Activated CD8-positive, alpha-beta memory T cell treated with anti-CD3 and anti-CD28 coated beads for 24 hours (primary cell): Measurements from ENCODE around the gene CMIP.

ENCODE experiments used
- DNase-seq: peaks from one replicate; pipeline ENCODE4 v3.0.0-alpha.2; 2020

CMIP gene

DNA sequence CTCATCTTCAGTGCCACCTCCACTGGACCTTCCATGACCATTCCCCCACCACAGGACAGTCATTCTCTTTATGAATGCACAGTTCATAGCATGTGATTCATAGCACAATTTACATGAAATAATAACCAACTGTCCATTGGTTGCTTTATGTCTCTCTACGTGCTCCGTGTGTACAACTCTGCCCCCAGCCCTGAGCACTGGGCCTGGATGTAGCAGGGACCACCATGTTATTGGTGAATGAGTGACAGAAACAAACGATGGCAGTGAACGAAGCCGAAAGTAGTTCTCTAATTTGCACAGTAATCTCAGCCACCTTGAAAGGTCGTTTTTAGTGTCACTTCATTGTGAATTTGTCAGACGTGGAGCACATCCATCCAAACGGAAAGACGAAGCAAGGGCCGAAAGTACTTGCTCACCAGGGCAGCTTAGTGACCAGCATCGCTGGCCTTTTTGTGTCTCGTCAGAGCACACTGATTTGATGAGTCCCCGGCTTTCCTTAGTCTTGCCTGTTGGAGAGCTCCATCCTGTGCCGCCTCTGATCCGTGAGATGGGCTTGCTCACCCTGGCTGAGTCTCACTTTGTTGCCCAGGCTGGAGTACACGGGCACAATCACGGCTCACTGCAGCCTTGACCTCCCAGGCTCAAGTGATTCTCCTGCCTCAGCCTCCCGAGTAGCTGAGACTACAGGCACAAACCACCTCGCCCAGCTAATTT is 95.3 kb downstream of the CMIP start:
- DNase-seq = no peak

DNA sequence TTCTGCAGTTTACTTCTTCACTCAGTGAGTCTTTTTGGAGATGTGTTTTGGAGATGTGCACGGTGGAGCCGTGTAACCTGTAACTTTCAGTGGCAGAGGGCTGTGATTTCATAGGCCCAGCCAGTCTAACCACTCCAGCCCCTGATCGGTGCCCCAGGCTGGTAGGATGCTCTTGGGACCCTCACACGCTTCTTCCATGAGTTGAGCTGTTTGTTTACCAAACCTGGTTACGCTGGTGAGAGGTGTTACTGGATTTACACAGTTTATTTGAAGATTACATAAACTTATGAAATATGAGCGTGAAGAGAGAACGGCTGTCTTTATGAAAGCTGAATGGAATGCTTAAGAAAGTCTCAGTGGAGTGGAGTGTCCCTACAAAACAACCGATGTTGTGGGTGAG is 96.7 kb downstream of the CMIP start:
- no peak for DNase-seq

DNA sequence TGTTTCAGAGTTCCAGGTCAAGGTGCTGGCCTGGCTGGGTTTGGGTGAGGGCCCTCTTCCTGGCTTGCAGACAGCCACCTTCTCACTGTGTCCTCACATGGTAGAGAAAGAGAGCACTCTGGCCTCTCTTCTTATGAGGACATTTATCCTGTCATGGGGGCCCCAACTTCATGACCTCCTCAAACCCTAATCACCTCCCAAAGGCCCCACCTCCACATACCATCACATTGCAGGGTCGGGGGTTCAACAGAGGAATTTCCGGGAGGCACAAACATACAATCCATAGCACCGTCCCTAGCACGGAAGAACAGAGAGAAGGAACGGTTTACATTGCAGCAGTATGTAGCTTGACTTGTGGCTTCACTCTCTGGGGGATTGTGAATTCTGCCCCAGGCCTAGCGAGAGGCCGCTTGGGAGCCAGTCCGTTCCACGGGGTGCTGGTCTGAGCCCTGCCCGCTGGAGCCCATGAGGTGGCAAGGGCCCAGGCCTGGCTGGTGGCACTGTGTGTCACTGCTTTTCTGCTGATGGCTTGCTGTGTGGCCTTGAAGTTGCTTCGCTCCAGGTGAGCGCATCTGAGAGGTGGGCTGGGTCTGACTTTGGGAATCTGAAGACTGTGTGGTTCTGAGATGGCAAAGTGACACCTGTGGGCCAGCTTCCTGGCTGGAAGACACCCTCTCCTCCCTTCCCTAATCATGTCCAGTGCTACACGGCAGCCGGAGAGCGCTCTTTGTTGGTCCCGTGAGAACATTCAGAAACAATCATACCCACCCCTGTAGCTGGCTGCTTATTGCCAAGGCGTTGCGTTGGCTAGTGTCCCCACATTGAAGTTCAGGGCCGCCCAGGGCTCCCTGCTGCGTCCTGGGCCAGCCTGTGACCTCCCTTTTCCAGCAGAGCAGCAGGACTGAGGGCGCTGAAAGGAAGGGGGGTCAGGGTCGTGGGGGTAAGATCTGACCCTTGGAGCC is 98.3 kb downstream of the CMIP start:
- DNase-seq = no peak

DNA sequence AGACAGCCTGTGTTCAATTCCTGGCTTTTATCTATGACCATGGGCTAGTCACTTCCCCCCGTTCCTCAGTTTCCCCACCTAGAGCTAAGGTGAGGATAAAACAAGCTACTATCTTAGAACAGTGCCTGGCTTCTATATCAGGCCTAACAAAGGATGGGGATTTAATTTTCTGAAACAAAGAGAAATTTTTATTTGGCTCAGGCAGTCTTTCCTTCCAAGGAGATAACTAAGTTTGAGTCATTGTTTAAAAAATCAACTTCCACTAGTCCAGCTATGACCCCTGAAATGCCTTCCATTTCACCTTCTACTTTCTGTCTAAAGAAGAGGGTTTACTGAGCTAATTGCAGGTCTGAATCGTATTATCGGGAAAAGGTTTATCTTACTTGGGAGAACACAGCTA is 99.0 kb downstream of the CMIP start:
- no peak for DNase-seq

DNA sequence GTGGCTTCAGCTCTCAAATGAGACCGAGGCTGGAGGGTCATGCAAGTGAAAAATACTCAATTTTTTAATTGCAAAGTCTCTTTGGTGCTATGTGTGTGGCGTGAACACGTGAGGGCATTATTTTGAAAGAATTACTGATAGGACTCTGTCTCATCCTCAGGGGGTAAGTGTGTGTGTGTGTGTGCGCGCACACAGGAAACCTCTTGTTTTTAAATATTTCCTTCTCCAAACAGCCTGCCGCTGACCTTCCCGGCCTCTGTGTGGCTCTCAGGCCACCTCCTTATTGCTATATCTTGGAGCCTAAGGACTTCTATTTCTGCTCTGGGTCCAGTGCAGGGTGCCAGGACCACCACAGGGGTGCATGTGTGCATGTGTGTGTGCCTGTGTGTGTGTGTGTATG is 99.7 kb downstream of the CMIP start:
- DNase-seq = no peak

DNA sequence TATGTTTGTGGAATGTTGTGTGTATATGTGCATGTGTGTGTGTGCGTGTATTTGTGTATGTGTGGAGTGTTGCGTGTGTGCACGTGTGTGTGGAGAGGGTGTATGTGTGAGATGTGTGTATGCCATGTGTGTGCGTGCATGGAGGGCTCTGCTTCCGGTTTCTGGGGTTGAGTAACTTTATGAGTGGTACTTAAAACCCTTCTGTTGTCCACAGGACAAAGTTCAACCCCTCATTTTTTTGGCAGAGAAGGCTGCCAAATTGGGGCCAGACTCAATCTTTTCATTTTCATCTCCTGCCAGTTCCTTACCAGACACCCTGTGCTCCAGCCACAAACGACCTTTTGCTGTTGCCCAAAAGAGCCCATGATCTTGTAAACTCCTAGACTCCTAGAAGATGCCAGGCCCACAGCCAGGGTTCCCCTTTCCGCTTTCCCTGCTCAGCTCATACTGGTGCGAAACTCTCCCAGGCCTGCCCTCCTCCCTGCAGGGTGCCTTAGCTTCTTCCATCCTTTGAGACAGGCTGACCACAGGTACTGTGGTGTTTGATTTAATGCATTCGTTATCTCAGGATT is 100.2 kb downstream of the CMIP start:
- no peak for DNase-seq

DNA sequence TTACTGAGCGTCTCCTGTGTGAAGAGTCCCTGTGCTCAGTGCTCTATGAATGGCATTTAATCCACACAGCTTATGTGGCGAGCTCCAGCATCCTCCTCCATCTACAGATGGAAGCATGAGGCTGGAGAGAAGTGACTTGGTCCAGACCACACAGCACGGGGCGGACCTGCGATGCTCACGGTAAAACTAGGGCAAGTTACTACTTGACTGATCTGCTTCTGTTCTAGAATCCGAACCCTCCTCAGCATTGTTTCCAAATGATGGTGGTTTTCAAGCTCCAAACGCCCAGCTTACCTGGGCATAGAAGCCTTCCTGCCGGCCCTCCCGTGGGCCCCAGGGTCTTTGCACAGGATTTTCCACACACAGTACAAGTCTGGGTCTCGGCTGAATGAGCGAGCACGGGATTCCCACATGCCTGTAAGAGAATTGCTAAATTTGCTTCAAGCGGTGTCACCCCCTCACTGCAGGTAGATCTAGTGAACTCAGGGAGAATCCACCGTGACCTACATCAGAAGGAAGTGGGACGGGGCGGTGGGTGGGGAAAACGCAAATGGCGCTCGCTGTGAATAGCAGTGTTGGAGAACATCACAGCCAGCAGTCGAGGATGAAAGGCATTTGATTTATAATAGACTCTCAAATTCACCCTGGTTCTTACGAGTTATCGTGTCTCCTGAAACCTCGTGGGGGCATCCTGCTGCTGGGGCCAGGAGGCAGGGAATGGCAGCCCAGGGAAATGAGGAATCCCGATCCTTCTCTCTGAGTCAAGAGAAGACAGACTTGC is 101.1 kb downstream of the CMIP start:
- no peak for DNase-seq

DNA sequence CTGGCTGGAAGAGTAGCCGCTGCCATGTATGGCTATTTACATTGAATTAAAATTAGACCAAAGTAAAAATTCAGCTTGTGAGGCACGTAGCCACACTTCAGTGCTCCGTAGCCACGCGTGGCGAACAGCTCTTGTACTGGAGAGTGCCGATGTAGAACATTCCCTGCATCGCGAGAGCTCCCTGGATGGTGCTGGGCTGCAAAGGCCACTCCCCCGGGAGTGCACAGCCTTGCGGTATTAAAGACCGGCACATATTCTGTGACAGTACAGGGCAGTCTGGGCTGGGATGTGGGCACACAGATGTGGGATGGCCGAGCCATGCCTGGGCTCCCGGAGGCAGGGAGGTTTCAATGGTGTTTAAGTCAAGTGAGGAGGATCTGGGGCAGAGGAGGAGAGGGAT is 102.2 kb downstream of the CMIP start:
- no peak for DNase-seq

DNA sequence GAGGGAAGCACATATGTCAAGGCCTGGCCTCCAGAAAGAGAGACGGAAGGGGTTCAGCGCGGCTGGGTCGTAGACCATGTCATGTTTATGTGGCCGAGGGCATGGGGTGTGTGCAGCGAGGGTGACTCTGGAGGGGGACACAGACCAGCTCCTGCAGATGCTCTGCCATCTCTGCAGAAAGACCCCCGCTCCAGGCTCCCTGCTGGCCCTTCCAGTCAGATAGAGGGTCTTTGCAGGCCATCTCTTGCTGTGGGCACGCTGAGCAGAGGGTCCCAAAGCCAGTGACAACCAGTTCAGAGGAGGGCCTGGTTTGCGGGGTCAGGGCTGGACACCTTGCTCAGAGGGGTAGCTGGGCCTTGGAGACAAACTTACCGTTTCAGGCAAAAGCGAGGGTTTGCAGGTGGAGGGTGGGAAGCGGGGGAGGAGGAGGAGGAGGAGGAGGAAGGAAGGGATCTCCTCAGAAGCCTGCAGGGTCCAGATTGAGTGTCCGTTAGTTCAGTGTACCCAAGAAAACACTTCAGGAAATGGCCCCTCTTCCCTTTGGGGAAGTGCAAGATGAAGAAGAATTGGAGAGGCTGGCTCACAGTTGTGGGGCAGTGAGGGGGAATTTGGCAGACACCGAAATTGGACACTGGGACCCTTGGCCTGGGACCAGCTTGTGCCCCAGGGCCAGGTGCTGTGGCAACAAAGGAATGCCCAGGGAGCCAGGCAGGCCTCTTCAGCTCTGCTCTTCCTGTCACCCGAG is 102.8 kb downstream of the CMIP start:
- no peak for DNase-seq

DNA sequence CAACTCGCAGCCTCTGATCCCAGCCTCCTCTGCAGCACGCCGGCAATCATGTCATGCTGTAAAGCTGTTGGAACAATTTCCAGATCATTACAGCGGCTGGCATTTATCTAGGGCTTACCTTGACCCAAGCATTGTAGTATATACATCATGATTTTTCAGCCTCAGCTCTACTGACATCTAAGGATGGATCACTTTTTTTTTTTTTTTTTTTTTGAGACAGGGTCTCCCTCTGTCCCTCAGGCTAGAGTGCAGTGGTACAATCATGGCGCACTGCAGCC is 103.3 kb downstream of the CMIP start:
- no peak for DNase-seq

DNA sequence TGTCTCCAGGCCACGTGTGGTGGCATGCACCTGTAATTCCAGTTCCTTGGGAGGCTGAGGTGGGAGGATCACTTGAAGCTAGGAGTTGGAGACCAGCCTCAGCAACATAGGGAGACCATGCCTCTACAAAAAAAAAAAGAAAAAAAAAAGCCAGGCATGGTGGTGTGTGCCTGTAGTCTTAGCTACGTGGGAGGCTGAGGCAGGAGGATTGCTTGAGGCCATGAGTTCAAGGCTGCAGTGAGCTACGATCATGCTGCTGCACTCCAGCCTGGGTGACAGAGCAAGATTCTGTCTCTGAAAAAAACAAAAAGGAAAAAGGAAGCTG is 103.9 kb downstream of the CMIP start:
- no peak for DNase-seq

DNA sequence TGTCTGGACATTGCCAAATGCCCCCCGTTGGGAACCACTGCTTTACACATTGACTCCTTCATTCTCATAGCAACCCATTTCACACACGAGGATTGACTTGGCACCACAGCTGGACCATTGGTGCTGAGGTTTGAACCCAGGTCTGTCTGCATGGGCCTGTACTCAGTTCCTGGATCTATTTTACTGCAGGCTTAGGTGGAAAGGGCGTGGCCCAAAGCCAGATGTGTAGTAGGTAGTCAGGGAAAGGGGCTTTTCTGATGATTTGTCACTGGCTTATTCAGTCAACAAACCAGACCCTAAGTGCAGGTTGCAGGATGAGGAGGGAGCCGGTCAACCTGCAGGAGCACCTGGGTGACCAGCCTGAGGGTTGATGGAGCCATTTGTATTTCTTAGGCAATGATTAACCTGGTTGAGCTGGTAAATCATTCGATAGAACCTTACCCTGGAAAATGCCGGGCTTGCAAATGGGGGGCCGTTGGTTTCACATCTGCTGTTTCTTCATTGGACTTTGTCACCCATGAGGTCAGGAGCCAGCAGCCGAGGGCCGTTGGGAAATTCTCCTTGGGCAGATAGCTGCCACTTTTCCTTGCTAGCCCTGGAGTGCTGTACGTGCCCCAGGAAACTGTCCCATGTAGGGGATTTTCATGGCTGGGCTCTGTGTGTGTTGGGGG is 104.4 kb downstream of the CMIP start:
- DNase-seq = no peak

DNA sequence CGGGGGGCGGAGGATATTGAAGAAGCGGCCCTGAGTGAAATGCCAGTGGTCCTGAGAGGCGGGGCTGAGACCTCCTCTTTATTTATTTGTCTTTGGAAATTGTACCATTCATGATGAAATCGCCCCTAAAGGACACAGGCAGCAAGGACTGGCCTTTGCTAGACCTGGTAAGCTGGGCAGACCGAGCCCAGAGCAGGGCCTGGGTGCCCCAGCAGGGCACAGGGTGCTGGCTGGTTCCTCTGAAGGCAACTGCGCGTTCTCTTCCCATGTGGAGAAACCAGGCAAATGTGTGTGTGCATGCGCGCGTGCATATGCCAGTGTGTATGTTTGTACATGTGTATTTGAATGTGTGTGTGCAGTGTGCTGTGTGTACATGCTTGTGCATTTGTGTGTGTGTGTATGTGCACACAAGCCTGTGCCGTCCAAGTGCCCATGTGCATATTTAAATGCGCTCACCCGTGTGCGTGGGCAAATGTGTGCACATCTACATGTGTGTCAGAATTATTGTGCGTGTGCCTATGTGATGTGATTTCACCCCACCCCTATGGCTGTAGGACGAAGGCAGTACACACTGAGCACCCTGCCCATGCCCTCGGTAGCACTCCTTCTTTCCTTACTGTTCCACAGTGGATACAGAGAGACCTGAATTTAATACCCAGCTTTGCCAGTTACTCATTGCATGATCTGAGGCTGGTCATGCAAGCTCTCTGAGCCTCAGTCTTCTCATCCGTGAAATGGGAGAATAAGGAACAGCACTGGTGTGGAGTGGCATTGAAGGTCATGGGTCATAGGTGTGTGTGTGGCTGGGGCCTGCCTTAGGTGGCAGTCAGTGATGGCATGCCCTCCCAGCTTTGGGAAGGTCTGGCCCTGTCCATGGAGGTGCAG is 105.2 kb downstream of the CMIP start:
- no peak for DNase-seq

DNA sequence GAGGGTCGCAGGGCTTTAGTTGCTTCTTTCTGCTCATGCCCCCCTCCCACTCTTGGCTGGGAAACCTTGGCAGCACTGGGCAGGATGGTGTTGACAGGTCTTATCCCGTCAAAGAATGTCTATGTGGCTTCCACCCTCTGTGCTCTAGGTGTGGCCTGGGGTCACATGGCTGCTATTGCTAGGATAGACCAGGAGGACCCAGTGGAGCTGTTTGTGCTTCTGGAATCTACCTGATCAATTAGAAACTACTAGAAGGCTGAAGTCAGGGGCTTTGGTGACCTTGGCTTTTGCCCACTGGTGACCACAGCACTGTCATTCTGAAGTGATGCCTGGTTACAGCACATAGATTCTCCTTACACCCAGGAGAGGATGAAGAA is 105.8 kb downstream of the CMIP start:
- no peak for DNase-seq

DNA sequence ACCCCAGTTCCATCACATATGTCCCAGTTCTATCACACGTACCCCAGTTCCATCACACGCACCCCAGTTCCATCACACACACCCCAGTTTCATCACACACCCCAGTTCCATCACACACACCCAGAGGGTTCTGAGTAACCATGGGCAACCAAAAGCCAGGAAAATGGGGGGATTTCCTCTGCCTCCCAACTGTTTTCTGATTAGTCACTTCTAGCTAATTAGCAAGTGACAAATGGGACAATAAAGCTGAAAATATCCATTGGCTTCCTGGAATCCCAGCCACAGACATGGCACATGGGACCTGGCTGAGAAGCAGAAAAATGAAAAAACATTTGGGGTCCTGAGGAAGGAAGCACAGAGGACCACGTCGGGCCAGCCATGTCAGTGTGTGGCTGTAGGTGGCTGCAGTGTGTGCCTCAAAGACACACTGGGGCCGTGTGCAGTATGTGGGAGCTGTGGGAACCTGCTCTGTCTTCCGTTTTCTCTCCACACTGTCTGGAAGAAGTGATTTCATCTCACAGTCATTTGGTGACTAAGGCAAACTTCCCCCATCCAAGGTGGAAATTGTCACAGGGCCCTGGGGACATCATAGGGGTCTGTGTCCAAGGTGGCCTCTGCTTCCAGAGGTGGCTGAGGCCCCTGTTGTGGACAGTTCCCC is 106.7 kb downstream of the CMIP start:
- DNase-seq = no peak

DNA sequence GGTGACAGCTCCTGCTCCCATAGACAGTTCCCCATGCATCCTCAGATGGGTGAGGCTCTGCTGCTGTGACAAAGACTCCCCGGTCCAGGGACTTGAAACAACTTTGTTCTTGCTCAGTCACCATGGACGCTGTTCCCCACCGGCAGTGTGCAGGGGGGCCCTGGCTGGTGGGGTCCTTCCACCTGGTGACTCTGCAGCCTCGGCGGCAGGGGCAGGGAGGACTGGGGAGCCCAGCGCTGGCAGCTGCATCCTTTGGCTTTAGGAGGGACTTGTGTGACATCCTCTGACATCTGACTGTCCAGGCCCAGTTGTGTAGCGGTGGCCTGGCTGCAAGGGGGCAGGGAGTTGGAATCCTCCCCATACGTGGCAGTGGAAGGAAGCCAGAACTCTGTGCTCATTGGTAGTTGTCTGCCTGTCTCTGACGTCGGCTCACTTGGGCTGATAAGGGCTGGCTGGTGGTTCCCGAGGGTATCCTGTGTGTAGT is 107.3 kb downstream of the CMIP start:
- DNase-seq = no peak

DNA sequence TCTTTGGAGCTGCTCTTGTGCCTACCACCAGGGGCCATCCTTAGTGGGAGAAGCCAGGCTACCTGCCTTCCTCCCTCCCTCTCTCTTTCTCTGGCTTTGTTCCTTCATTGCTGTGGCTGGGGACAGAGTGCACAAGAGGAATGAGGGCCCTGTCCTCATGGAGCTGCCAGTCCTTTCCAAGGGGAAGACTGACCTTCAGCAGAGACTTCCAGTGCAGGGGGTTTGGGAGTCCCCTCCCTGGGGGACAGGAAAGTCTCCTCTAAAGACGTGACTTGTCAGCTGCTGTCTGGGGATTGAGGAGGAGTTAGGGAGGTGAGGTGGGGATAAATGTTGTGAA is 108.1 kb downstream of the CMIP start:
- no peak for DNase-seq

DNA sequence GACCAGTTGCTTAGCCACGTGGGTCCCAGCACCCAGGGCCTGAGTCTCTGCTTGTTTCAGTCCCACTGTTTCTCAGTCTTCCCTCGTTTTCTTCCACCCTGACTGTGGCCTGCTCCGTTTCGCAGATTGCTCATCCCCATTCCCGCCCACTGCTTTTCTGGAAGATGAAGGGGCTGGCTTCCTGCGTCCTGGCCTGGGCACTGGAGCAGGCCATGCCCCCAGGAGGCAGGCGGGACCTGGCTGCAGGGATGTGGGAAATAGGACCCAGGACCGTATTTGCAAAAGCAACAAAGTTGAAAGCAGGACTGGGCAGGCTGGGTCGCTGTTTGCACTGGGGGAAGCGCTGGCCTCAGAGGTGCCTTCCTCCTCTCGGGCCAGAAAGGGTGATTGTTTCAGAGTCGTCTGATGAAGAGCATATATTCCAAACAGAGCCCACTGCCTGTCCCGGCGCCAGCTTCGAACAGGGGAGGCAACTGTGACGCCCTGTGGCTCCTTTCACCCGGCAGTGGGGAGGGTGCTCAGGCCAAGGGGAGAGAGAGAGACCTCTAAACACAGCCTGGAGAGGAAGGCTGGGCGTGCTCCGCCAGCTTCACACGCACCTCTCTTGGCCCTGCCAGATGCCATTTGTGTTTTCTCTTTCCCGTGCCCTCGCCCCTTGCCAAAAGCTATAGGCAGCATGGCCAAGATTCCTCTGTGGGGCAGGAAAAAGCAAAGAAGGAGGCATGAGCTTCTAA is 108.6 kb downstream of the CMIP start:
- DNase-seq = no peak

DNA sequence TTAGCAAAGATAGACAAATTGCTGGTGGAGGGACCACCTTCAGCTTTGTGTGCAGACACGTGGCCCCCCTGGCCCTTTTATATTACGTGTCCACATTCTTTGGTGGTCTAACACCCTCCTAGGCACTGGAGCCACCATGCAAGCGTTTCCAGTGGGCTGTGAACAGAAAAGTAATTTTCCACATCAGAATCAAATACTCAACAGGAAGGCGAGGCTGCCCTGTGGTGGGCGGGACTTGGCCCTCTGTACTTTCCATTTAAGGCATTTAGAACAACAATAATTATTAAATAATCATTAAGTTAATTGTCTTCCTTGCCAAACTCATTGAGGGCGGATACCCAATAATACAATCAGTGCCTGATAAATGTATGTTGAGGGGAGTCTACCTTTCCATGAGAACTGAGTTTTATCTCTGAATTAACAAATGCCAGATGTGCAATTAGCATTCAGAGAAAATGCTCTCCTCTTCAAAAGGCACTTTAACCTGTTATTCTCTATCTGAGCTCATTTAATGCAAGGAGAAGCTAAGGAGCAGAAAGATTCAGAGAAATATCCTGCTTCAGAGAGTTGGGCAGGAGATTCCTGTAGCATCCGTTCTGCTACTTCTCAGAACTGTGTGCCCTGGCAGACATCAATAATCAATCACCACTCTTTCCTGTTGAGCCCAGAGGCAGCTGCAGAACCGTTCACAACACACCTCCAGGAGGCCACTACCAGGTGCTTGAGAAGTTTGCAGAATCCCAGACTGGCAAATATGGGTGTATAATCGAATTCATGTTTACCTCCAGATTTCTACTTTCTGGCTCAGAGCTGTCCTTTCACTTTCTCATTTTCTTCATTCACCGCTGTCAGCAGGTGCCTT is 109.4 kb downstream of the CMIP start:
- DNase-seq = no peak
